GM18505 (cell line): ENCODE results near the gene CAMK1D.

Experiments used
- ATAC-seq: cut with Tn5 transposase; IDR thresholded peaks from one replicate; pipeline ENCODE4 v1.9.1; 2021; ENCODE audit not compliant: unreplicated experiment
- POLR2A ChIP-seq: IDR thresholded peaks from 4 replicates; pipeline ENCODE4 v1.6.1; 2011; ENCODE audit warnings: borderline replicate concordance; ENCODE audit not compliant: insufficient read depth, insufficient read length; ENCODE audit errors: extremely low read depth

CAMK1D gene

GRCh38 chr10:12791728-12792127 lies 442.4 kb downstream of the CAMK1D start:
- TF ChIP-seq POLR2A = no peak
- no peak for ATAC-seq

- ATAC-seq = no peak
- TF ChIP-seq POLR2A = no peak
Observed at GRCh38 chr10:12792889-12793556, 443.7 kb downstream of the CAMK1D start.

- no peak for ATAC-seq
- TF ChIP-seq POLR2A = no peak
Observed at GRCh38 chr10:12795315-12796110, 446.2 kb downstream of the CAMK1D start.

DNA sequence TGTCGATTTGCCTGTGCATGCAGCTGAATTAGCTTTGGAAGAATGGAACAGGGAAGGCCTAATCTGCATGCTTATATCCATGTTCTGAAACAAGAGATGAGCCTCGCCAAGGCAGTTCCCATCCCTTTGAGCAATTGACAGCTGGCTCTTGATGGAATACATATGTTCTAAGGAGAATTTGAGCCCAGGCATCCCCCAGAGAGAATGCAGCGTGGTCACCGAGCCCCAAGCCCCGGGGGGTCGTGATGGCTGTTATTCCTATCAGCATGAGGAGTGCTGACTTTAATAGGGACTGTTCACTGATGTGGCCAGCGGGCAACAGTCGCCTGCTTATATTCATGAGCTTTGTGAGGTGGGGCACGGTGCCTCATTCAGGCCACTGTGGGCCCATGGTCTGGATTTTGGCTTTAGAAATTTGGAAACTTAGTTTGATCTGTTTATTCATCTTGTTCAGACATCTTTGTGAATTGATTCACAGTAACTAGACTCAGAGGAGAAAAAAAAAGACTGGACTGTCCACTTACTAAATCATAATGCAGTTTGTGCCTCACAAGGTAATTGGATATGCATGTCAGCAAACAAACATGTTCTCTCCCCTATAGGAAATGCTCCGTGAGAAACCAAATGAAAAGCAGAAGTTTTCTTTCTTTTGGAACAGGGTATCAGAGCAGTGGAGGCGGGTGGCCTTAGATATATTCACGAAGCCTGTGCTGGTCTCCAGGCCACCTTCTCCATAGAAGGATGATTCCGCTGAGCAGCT lies 447.2 kb downstream of the CAMK1D start:
- TF ChIP-seq POLR2A = no peak
- no peak for ATAC-seq

DNA sequence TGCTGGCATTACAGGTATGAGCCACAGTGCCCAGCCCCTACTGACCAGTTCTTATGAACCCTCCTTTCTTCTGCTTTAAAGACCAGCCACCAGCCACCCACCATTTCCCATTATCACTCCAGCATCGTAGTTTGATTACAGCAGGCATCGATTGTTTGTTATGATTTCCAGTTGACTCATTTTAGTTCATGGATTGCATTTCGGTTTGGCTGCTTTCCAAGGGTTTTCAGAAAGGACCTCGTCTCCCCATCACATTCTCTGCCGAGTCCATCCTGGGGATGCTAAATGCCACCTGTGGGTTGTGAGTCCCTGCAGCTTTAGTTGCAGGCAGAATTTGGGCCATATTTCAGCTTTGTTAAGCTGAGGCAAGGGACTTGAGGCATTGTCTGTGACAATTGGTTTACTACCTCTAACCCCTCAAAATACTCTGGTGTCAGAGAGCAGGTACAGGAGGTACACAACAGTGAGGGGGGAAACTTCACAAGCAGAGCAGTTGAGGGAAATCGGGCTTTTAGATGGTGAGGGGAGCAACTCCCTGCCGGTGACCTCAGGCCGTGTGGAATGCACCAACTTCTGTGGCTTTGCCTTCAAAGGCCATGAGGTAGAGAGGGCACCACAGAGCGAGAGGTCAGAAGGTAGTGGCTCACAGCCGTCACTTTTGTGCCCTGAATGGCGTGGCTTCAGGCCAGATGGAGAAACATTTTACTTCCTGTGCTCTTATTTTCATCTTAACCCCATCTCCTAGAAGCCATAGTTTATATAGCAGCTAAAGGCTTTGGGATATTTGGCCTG lies 448.3 kb downstream of the CAMK1D start:
- no peak for ATAC-seq
- TF ChIP-seq POLR2A = no peak

DNA sequence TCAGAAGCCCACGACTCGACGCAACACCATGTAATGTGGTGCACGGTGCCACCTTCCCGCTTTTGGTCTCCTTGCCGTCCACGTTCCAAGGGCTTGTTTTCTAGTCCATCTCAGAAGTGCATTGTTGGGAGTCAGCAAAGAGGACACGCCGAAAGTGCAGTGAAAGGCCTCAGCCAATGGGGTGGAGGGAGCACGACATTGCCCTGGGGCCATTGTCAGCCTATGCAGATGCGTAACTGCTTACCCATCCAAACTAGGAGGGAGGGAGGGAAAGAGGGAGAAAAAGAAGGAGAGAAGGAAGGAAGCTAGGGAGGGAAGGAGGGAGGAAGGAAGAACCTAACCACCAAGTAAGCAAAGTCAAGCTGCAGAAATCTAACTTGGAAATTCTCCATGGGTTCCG lies 449.8 kb downstream of the CAMK1D start:
- TF ChIP-seq POLR2A = no peak
- no peak for ATAC-seq

DNA sequence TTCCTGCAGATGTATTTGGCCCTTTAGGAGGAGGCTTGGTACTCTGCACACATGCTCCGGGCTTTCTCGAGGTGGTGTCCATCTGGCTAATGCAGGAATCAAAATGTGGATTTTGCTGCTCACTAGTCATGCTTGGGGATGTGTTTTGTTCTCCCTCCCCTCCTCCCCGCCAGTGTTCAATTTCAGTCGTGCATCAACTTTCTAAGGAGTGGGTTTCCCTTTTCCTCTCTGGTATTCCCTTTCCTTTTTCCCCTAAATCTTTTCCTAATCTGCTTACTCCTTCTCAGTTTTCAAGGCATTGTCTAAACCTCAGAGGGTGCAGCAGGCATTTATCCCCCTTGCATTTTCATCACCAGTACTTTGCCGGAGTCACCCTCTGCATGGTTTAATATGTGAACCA lies 450.4 kb downstream of the CAMK1D start:
- ATAC-seq = no peak

DNA sequence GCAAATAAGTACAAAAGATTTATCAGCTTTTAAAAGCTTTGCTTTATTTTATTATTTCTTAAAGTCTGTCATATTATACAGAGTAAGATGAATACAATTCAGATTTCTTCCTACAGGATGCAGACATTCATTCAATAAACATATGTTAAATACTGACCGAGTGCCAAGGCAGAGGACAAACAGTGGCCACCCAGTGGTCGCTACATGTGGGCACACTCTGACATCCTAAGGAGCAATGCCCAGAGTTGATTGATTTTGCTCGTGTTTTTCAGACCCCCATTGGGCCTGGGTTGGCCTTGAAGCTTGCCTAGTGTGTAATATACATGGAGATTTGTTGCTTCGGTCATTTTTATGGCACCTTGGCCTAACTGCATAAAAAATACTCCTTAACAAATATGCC lies 451.0 kb downstream of the CAMK1D start:
- no peak for TF ChIP-seq POLR2A
- no peak for ATAC-seq

More for the DNA sequence above, 450.4 kb downstream of the CAMK1D start:
- no peak for TF ChIP-seq POLR2A

- no peak for ATAC-seq
- TF ChIP-seq POLR2A = no peak
Observed at GRCh38 chr10:12801214-12802087, 452.1 kb downstream of the CAMK1D start.

DNA sequence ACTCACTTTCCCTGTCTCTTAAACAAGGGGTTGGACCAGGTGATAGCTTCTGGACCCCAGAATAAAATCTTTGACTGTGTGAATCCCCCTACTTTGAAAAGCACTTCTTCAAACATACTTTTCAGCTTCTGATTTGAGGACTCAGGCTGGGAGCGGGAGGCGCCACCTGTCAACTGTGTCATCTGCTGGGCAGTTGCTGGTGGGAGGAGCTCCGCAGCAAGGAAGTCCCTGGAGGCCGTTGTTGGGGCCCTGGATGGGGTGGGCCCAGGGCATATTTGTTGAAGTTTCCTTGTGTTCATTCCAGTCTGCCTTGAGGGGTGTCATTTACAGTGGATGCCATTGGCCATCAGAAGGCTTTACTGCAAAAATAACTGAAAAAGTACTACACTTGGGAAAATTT lies 454.4 kb downstream of the CAMK1D start:
- ATAC-seq = no peak

DNA sequence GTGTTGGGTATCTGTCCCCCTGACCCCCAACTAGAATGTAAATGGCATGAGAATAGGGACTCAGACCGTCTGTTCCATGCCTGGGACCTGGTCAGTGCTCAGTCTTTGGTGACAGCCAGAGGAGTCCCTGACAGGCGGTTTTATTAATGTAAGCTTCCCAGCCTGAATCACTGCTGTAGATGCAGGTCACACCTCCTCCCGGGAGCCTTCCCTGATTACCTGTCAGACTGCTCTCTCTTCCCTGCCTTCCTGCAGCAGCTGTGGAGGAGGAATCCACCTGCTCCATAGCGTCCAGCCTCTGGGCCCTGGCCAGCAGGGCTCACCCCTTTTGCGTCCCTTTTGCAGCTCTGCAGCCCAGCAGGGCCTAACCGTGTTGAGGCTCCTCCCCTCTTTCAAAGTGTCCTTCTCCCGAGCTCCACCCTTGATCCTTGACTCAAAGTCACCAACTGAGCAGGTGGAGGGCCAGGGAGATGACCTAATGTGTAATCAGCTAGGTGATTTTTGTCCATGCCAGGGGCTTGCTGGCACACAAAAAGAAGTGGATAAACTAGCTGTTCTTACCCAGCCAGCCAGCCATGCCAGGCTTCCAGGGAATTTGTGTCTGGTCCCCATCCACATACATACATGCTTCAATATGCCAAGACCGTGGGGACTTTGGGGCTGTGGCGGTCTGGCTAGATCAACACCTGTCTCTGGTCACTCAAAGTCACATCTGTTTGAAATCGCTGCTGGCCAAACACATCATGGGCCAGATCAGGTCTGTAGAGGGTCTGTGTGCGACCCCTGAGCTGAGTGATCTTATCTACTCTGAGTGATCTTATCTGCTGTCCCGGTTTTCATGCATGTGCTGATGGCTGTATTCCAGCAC lies 457.1 kb downstream of the CAMK1D start:
- no peak for TF ChIP-seq POLR2A
- ATAC-seq = no peak

More for the DNA sequence above, 454.4 kb downstream of the CAMK1D start:
- no peak for TF ChIP-seq POLR2A
